ENCODE results near the gene CCL26. TPM values are rescaled to one million over a fixed set of nuclear protein-coding genes. Genes with fewer than 3 reads are reported as not detected.

CCL26 gene
- total and polyA plus RNA-seq, 2 donors from 2014 or later: 0.88 TPM; not detected in 1

- intact Hi-C loops (cut with DNase I): no loop called here
- Histone ChIP-seq H3K27ac (ENCODE audit: low read depth in 2 of 2, low read length in 2 of 2) (no peak overlapping the region), H3K9me3 (ENCODE audit: control insufficient read depth in 2 of 3, insufficient read depth in 1 of 3, low read length in 3 of 3) (no peaks in the 10 kb centered on the region), H3K4me1 (ENCODE audit: control insufficient read depth in 2 of 3, insufficient read depth in 2 of 3, low read depth in 1 of 3, low read length in 3 of 3) (no peaks in the 10 kb centered on the region), H3K27me3 (ENCODE audit: control insufficient read depth, insufficient read depth, low read length) (no peaks in the 10 kb centered on the region), H3K36me3 (ENCODE audit: control insufficient read depth in 2 of 3, insufficient read depth in 3 of 3, low read length in 3 of 3) (no peaks in the 10 kb centered on the region), H3K9ac (ENCODE audit: low read length in 3 of 3) (no peak overlapping the region), H3K4me3 (ENCODE audit: low read length in 3 of 3) (no peak overlapping the region)
- DNase-seq (no peak), FAIRE-seq (no peak)
- no peak for TF ChIP-seq CTCF (IDR thresholded peaks at IDR 0.05; ENCODE audit: borderline replicate concordance, extremely low read depth, insufficient read depth)
Measured at GRCh38 chr7:75818472-75818871, 46.5 kb upstream of the CCL26 start.

- Histone ChIP-seq H3K27ac (ENCODE audit: low read depth in 2 of 2, low read length in 2 of 2) (no peak overlapping the region), H3K4me3 (ENCODE audit: low read length in 3 of 3) (no peak overlapping the region), H3K36me3 (ENCODE audit: control insufficient read depth in 2 of 3, insufficient read depth in 3 of 3, low read length in 3 of 3) (no peaks in the 10 kb centered on the region), H3K9ac (ENCODE audit: low read length in 3 of 3) (no peak overlapping the region), H3K9me3 (ENCODE audit: control insufficient read depth in 2 of 3, insufficient read depth in 1 of 3, low read length in 3 of 3) (no peaks in the 10 kb centered on the region), H3K4me1 (ENCODE audit: control insufficient read depth in 2 of 3, insufficient read depth in 2 of 3, low read depth in 1 of 3, low read length in 3 of 3) (no peaks in the 10 kb centered on the region), H3K27me3 (ENCODE audit: control insufficient read depth, insufficient read depth, low read length) (no peaks in the 10 kb centered on the region)
- FAIRE-seq (no peak), DNase-seq (no peak)
- TF ChIP-seq CTCF (IDR thresholded peaks at IDR 0.05; ENCODE audit: borderline replicate concordance, extremely low read depth, insufficient read depth): no peak
- intact Hi-C loops (cut with DNase I): no loop called here
Measured at GRCh38 chr7:75817116-75817515, 45.1 kb upstream of the CCL26 start.

GRCh38 chr7:75815418-75816064 lies 43.5 kb upstream of the CCL26 start:
- no peak overlapping the region for H3K9ac ChIP-seq (ENCODE audit: low read length in 3 of 3)
- no peak overlapping the region for H3K27ac ChIP-seq (ENCODE audit: low read depth in 2 of 2, low read length in 2 of 2)
- H3K27me3 ChIP-seq (ENCODE audit: control insufficient read depth, insufficient read depth, low read length): no peaks in the 10 kb centered on the region
- H3K9me3 ChIP-seq (ENCODE audit: control insufficient read depth in 2 of 3, insufficient read depth in 1 of 3, low read length in 3 of 3): no peaks in the 10 kb centered on the region
- TF ChIP-seq CTCF (IDR thresholded peaks at IDR 0.05; ENCODE audit: borderline replicate concordance, extremely low read depth, insufficient read depth): no peak
- no peak for DNase-seq
- no peak overlapping the region for H3K4me3 ChIP-seq (ENCODE audit: low read length in 3 of 3)
- no peaks in the 10 kb centered on the region for H3K4me1 ChIP-seq (ENCODE audit: control insufficient read depth in 2 of 3, insufficient read depth in 2 of 3, low read depth in 1 of 3, low read length in 3 of 3)
- intact Hi-C loops (cut with DNase I): no loop called here
- no peak for FAIRE-seq
- H3K36me3 ChIP-seq (ENCODE audit: control insufficient read depth in 2 of 3, insufficient read depth in 3 of 3, low read length in 3 of 3): no peaks in the 10 kb centered on the region
